ENCODE measurements around the gene HECTD4.
"Not testable (repeated sequence)": the region's sequence is repeated elsewhere in the genome, so short reads cannot be mapped to it uniquely, and the experiment has no call there.

The HECTD4 gene

DNA sequence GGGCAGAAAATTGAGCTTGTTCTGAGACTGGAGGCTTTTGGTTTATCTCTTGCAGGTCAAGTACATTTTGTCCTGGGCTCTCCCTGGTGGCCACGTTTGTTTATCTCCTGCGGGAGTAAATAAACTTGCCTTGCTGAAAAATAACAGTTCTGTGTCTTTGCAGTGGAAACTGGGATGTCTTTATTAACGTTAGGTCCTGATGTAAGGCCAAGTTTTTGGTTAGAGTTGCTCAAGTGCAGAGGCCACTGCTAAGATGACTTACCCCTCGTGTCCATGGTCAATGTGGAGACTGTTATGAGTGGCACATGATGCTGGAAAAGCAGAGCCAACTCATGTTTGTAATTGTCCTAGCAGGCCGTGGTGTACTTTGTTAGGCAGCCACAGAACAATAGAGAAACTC, 40.3 kb upstream of the HECTD4 start:
- DNase-seq (ENCODE audit: extremely low read depth, low read depth): no peak
- TF ChIP-seq, protein P1, sequence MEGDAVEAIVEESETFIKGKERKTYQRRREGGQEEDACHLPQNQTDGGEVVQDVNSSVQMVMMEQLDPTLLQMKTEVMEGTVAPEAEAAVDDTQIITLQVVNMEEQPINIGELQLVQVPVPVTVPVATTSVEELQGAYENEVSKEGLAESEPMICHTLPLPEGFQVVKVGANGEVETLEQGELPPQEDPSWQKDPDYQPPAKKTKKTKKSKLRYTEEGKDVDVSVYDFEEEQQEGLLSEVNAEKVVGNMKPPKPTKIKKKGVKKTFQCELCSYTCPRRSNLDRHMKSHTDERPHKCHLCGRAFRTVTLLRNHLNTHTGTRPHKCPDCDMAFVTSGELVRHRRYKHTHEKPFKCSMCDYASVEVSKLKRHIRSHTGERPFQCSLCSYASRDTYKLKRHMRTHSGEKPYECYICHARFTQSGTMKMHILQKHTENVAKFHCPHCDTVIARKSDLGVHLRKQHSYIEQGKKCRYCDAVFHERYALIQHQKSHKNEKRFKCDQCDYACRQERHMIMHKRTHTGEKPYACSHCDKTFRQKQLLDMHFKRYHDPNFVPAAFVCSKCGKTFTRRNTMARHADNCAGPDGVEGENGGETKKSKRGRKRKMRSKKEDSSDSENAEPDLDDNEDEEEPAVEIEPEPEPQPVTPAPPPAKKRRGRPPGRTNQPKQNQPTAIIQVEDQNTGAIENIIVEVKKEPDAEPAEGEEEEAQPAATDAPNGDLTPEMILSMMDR (IDR thresholded peaks at IDR 0.05; ENCODE audit: low read depth, low read length, missing control alignments): no peak

DNA sequence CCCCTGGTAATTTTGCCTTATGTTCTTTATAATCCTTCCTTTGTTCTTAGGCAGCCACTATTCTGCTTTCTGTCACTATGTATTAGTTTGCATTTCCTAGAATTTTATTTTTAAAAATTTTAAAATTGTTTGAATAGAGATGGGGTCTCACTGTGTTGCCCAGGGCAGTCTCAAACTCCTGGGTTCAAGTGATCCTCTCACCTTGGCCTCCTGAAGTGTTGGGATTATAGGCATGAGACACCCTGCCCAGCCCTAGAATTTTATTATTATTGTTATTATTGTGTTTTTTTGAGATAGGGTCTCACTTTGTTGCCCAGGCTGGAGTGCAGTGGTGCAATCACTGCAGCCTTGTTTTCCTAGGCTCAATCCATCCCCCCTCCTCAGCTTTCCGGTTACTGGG, 39.1 kb upstream of the HECTD4 start:
- TF ChIP-seq, protein P1 (IDR thresholded peaks at IDR 0.05; ENCODE audit: low read depth, low read length, missing control alignments): no peak
- H3K4me3 ChIP-seq (replicated peaks; ENCODE audit: low read depth, low read length): no peak overlapping the region
- no peak for DNase-seq (ENCODE audit: extremely low read depth, low read depth)

More for the DNA sequence above, 40.3 kb upstream of the HECTD4 start:
- no peak overlapping the region for H3K4me3 ChIP-seq (replicated peaks; ENCODE audit: low read depth, low read length)

DNA sequence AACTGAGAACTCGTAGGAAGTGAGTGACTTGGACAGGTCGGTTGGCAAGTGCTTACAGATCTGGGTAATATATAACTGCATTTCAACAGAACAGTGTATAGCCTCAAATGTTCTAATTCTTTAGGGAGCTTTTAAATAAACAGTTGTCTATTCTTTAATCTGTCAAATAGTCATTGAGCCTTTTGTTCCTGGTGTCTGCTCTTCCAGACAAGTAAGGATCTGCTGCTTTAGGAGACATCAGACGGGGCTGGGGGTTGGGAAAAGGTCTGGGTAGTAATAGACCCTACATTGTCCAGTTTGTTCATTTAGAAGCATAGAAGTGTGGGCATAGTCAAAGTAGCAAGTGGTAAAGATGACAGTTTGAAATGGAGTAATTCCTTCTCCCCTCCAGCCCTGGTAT, 38.5 kb upstream of the HECTD4 start:
- no peak for DNase-seq (ENCODE audit: extremely low read depth, low read depth)
- peak overlapping the region; percentile 78 for H3K4me3 ChIP-seq (replicated peaks; ENCODE audit: low read depth, low read length)
- TF ChIP-seq, protein P1 (IDR thresholded peaks at IDR 0.05; ENCODE audit: low read depth, low read length, missing control alignments): no peak

DNA sequence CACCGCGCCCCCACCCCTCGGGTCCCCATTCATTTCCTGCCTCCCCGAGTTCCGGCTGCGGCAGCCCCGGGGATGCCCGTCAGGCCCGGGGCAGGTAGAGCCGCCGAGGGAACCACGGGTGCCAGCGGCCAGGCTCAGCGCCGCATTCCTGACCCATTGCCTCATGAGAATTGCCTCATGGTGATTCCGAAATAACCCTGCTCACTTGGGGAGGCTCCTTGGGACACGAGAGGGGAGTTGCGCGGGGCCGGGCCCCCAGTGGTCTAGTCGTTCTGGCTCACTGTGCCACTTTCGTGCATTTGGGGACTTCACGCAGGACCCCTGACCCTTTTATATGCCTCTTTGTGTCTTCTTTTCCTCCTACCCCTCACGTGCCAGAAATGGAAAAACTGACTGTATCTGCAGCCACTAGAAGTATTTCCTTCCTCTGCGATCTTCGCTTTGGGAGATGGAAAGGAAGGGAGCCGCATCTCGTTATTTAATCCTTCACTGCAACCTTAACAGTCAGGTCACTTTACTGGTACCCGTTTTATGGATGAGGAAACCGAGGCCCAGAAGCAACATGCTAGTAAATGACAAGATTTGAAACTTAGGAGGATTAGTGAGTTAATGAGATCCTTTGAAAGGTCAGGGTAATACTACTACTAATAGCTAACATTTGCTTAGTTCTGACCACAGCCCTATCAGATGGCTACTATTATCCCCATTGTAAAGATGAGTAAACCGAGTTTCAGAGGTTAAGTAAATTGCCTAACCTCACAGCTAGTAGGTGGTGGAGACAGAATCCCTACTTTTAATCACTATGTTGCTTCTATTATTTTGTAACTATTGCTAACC, 37.3 kb upstream of the HECTD4 start:
- H3K4me3 ChIP-seq (replicated peaks; ENCODE audit: low read depth, low read length): peak overlapping the region; percentile 78
- no peak for DNase-seq (ENCODE audit: extremely low read depth, low read depth)
- TF ChIP-seq, protein P1 (IDR thresholded peaks at IDR 0.05; ENCODE audit: low read depth, low read length, missing control alignments): no peak

DNA sequence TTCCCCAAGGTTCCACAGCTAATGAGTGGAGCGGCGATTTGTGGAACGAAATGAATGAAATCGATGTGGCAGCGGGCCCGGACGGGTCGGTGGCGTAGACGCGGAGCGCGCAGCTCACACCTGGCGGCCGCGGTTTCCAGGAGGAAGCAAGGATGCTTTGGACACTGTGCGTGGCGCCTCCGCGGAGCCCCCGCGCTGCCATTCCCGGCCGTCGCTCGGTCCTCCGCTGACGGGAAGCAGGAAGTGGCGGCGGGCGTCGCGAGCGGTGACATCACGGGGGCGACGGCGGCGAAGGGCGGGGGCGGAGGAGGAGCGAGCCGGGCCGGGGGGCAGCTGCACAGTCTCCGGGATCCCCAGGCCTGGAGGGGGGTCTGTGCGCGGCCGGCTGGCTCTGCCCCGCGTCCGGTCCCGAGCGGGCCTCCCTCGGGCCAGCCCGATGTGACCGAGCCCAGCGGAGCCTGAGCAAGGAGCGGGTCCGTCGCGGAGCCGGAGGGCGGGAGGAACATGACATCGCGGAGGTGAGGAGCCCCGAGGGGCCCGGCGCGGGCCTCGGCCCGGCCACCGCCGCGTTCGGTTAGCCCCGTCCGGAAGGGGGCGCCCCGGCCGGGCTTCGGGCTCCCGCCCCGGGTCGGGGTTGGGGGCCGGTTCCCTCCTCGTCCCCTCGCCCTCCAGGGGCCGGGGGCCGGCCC, 36.5 kb upstream of the HECTD4 start, which contains the start of gene PTPN11:
Gene PTPN11 (plus strand): TSS at position 340 of the 689 bp plus-strand sequence. CDS start 165 bp downstream, at position 505.
- no peak for DNase-seq (ENCODE audit: extremely low read depth, low read depth)
- TF ChIP-seq, protein P1 (IDR thresholded peaks at IDR 0.05; ENCODE audit: low read depth, low read length, missing control alignments): peak; percentile 27
- H3K4me3 ChIP-seq (replicated peaks; ENCODE audit: low read depth, low read length): peak within 1 kb of the TSS; percentile 78

DNA sequence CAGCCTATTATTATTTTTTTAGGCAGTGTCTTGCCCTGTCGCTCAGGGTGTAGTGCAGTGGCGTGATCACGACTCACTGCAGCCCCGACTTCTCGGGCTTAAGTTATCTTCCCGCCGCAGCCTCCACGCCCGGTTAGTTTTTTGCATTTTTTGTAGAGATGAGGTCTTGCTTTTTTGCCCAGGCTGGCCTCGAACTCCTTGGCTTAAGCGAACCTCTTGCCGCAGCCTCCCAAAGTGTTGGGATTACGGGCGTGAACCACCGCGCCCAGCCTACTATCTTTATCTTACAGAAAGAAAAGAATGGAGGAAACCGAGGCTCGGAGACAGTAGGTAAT, 36.0 kb upstream of the HECTD4 start:
- DNase-seq (ENCODE audit: extremely low read depth, low read depth): no peak
- H3K4me3 ChIP-seq (replicated peaks; ENCODE audit: low read depth, low read length): peak overlapping the region; percentile 78
- TF ChIP-seq, protein P1 (IDR thresholded peaks at IDR 0.05; ENCODE audit: low read depth, low read length, missing control alignments): no peak

DNA sequence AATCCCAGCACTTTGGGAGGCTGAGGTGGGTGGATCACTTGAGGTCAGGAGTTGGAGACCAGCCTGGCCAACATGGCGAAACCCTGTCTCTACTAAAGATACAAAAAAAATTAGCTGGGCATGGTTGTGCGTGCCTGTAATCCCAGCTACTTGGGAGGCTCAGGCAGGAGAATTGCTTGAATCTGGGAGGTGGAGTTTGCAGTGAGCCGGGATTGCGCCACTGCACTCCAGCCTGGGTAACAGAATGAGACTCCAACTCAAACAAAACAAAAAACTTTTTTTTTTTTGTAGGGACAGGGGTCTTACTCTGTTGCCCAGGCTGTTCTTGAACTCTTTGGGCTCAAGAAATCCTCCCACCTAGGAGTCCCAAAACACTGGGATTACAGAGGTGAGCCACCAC, 33.2 kb upstream of the HECTD4 start:
- not testable (repeated sequence) for DNase-seq (ENCODE audit: extremely low read depth, low read depth); H3K4me3 ChIP-seq (replicated peaks; ENCODE audit: low read depth, low read length)

Data from HFF-Myc (cell line).